ENCODE data around the gene FNDC5.

FNDC5 gene

DNA sequence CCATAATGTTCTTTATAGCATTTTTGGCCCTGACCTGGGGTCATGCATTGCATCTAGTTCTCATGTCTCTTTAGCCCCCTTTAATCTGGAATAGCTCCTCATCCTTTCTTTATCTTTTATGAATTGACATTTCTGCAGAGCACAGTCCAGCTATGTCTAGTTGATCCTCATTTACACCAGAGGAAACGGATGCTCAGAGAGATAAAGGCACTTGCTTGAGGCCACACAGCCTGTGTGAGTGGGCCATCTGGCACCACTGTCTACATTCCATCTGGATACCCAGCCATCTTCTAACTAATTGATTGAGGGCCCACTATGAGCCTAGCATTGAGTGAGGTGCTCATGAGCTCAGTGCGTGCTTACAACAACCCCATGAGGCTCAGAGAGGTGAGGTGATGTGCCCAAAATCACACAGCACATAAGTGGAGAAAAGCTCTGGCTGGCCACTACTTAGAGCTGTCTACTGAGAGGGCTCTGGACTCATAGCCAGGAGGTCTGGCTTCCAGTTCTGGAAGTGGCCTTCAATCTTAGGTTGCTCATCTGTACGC lies 19.1 kb upstream of the FNDC5 start:
- Histone ChIP-seq H3K36me3 (ENCODE audit: insufficient read depth, low read length) (no peaks in the 10 kb centered on the region), H3K79me2 (ENCODE audit: insufficient read depth, low read length) (no peaks in the 10 kb centered on the region), H2AFZ (ENCODE audit: low read length) (no peak overlapping the region), H3K9me3 (ENCODE audit: insufficient read depth, low read depth, low read length) (no peaks in the 10 kb centered on the region), H3K27me3 (ENCODE audit: insufficient read depth, low read length, poor library complexity, severe bottlenecking) (no peaks in the 10 kb centered on the region), H3F3A (ENCODE audit: low read depth) (no peaks in the 10 kb centered on the region), H3K9ac (ENCODE audit: low read depth, low read length, poor library complexity, severe bottlenecking) (no peak overlapping the region), H3K4me3 (ENCODE audit: low read length, poor library complexity, severe bottlenecking) (no peak overlapping the region), H3K4me1 (ENCODE audit: insufficient read depth, low read length, poor library complexity, severe bottlenecking) (no peaks in the 10 kb centered on the region), H3K4me2 (ENCODE audit: low read depth, low read length, poor library complexity, severe bottlenecking) (no peak overlapping the region), H3K9me2 (replicated peaks; ENCODE audit: low read depth, low read length) (no peaks in the 10 kb centered on the region), H4K20me1 (ENCODE audit: insufficient read depth, low read length, poor library complexity, severe bottlenecking) (no peaks in the 10 kb centered on the region)
- no peak for TF ChIP-seq EZH2phosphoT487 (IDR thresholded peaks at IDR 0.05; ENCODE audit: borderline replicate concordance)
- TF ChIP-seq, protein P1, sequence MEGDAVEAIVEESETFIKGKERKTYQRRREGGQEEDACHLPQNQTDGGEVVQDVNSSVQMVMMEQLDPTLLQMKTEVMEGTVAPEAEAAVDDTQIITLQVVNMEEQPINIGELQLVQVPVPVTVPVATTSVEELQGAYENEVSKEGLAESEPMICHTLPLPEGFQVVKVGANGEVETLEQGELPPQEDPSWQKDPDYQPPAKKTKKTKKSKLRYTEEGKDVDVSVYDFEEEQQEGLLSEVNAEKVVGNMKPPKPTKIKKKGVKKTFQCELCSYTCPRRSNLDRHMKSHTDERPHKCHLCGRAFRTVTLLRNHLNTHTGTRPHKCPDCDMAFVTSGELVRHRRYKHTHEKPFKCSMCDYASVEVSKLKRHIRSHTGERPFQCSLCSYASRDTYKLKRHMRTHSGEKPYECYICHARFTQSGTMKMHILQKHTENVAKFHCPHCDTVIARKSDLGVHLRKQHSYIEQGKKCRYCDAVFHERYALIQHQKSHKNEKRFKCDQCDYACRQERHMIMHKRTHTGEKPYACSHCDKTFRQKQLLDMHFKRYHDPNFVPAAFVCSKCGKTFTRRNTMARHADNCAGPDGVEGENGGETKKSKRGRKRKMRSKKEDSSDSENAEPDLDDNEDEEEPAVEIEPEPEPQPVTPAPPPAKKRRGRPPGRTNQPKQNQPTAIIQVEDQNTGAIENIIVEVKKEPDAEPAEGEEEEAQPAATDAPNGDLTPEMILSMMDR (conservative IDR thresholded peaks at IDR 0.05; ENCODE audit: low read length): no peak

DNA sequence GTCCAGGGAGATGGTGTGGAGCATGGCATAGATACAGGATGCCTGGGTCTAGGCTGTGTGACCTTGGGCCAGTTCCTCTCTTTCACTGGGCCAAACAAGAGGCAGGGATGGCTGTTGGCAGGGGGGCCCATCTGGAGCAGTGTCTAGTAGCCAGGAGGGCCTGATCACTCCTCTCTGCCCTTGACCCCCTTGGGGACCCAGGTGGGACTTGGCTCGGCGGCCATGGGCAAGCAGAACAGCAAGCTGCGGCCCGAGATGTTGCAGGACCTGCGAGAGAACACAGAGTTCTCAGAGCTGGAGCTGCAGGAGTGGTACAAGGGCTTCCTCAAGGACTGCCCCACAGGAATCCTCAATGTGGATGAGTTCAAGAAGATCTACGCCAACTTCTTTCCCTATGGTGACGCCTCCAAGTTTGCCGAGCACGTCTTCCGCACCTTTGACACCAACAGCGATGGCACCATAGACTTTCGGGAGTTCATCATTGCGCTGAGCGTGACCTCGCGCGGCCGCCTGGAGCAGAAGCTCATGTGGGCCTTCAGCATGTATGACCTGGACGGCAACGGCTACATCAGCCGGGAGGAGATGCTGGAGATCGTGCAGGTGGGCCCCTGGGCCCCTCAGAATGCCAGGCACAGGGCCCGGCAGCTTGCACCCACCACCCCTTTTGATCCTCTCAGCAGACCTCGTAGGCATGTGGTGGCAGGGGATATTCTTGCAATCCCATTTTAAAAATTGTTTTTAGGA lies 18.1 kb upstream of the FNDC5 start:
- no peak overlapping the region for H3K4me2 ChIP-seq (ENCODE audit: low read depth, low read length, poor library complexity, severe bottlenecking)
- no peak overlapping the region for H2AFZ ChIP-seq (ENCODE audit: low read length)
- H3K27me3 ChIP-seq (ENCODE audit: insufficient read depth, low read length, poor library complexity, severe bottlenecking): no peaks in the 10 kb centered on the region
- no peaks in the 10 kb centered on the region for H3K79me2 ChIP-seq (ENCODE audit: insufficient read depth, low read length)
- no peaks in the 10 kb centered on the region for H4K20me1 ChIP-seq (ENCODE audit: insufficient read depth, low read length, poor library complexity, severe bottlenecking)
- no peak for TF ChIP-seq EZH2phosphoT487 (IDR thresholded peaks at IDR 0.05; ENCODE audit: borderline replicate concordance)
- TF ChIP-seq, protein P1 (conservative IDR thresholded peaks at IDR 0.05; ENCODE audit: low read length): no peak
- no peaks in the 10 kb centered on the region for H3K4me1 ChIP-seq (ENCODE audit: insufficient read depth, low read length, poor library complexity, severe bottlenecking)
- H3K4me3 ChIP-seq (ENCODE audit: low read length, poor library complexity, severe bottlenecking): no peak overlapping the region
- H3F3A ChIP-seq (ENCODE audit: low read depth): no peaks in the 10 kb centered on the region
- no peaks in the 10 kb centered on the region for H3K36me3 ChIP-seq (ENCODE audit: insufficient read depth, low read length)
- H3K9me3 ChIP-seq (ENCODE audit: insufficient read depth, low read depth, low read length): no peaks in the 10 kb centered on the region
- H3K9me2 ChIP-seq (replicated peaks; ENCODE audit: low read depth, low read length): no peaks in the 10 kb centered on the region
- H3K9ac ChIP-seq (ENCODE audit: low read depth, low read length, poor library complexity, severe bottlenecking): no peak overlapping the region

DNA sequence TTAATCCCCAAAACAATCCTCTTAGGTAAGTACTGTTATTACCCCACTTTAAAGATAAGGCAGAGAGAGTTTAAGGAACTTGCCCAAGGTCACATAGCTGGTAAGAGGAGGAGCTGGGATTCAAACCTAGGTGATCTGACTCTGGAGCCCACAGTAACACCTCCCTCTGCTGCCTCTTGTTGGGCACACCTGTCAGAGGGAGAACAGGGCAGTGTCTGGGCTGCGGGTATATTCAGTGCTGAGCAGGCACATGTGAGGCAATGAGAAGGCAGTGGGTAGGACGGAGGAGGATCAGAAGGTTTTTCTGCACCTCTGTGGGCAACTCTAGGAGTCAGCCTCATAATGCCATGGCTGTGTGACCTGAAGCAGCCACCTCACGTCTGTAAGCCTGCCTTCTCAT lies 17.4 kb upstream of the FNDC5 start:
- Histone ChIP-seq H3K9me2 (replicated peaks; ENCODE audit: low read depth, low read length) (no peaks in the 10 kb centered on the region), H3K4me2 (ENCODE audit: low read depth, low read length, poor library complexity, severe bottlenecking) (no peak overlapping the region), H3K4me3 (ENCODE audit: low read length, poor library complexity, severe bottlenecking) (no peak overlapping the region), H3K9me3 (ENCODE audit: insufficient read depth, low read depth, low read length) (no peaks in the 10 kb centered on the region), H3K79me2 (ENCODE audit: insufficient read depth, low read length) (no peaks in the 10 kb centered on the region), H3K4me1 (ENCODE audit: insufficient read depth, low read length, poor library complexity, severe bottlenecking) (no peaks in the 10 kb centered on the region), H2AFZ (ENCODE audit: low read length) (no peak overlapping the region), H3K9ac (ENCODE audit: low read depth, low read length, poor library complexity, severe bottlenecking) (no peak overlapping the region), H3K27me3 (ENCODE audit: insufficient read depth, low read length, poor library complexity, severe bottlenecking) (no peaks in the 10 kb centered on the region), H3F3A (ENCODE audit: low read depth) (no peaks in the 10 kb centered on the region), H3K36me3 (ENCODE audit: insufficient read depth, low read length) (no peaks in the 10 kb centered on the region), H4K20me1 (ENCODE audit: insufficient read depth, low read length, poor library complexity, severe bottlenecking) (no peaks in the 10 kb centered on the region)
- TF ChIP-seq EZH2phosphoT487 (IDR thresholded peaks at IDR 0.05; ENCODE audit: borderline replicate concordance): no peak
- TF ChIP-seq, protein P1 (conservative IDR thresholded peaks at IDR 0.05; ENCODE audit: low read length): no peak

All from Loucy (cell line).